Gastroesophageal sphincter (tissue), 4 donors: ENCODE results near the gene CATSPERZ. TPM values are rescaled to one million over a fixed set of nuclear protein-coding genes. Genes with fewer than 3 reads are reported as not detected.
"Not testable (repeated sequence)": the region's sequence is repeated elsewhere in the genome, so short reads cannot be mapped to it uniquely, and the experiment has no call there.

ENCODE experiments used
- ATAC-seq: fragments of 150-250 bp; one replicate; pipeline ENCODE4 v1.9.1; 2016; ENCODE audit warnings: mild to moderate bottlenecking, moderate library complexity
- H3K27ac ChIP-seq, 4 donors: fragments of 200-600 bp; sonication (generic) in 3 of 4; 1 replicate in 3 of 4; 2 replicates in 1 of 4; pipeline ENCODE4 v1.5.1; 2016 to 2019
- H3K27me3 ChIP-seq: fragments of 200-600 bp; sonication (generic); one replicate; pipeline ENCODE4 v1.5.1; 2019
- H3K36me3 ChIP-seq, 2 donors: fragments of 200-600 bp; sonication (generic); one replicate each; pipeline ENCODE4 v1.5.1; 2019; ENCODE audit warnings: control low read depth in 1 of 2
- H3K4me1 ChIP-seq, 3 donors: fragments of 200-600 bp; sonication (generic); 1 replicate in 2 of 3; 2 replicates in 1 of 3; pipeline ENCODE4 v1.5.1; 2016 to 2019; ENCODE audit warnings: control low read depth in 2 of 3
- H3K4me3 ChIP-seq, 2 donors: fragments of 200-600 bp; sonication (generic); one replicate each; pipeline ENCODE4 v1.5.1; 2019; ENCODE audit warnings: mild to moderate bottlenecking in 1 of 2, moderate library complexity in 1 of 2
- H3K9me3 ChIP-seq, 3 donors: fragments of 200-600 bp; sonication (generic); one replicate each; pipeline ENCODE4 v1.5.1; 2017 to 2019; ENCODE audit warnings: control low read depth in 2 of 3
- EP300 ChIP-seq: sonication (generic); formaldehyde crosslinking; IDR thresholded peaks from one replicate; pipeline ENCODE4 v1.6.1; 2017; ENCODE audit warnings: antibody characterized with exemption, mild to moderate bottlenecking
- POLR2A ChIP-seq, 2 donors: fragments of 450-650 bp; IDR thresholded peaks; one replicate each; pipeline ENCODE4 v1.6.1; 2017; ENCODE audit warnings: antibody characterized with exemption in 2 of 2, mild to moderate bottlenecking in 2 of 2, moderate library complexity in 1 of 2
- POLR2AphosphoS5 ChIP-seq: sonication (generic); formaldehyde crosslinking; IDR thresholded peaks from one replicate; pipeline ENCODE4 v1.6.1; 2017; ENCODE audit warnings: antibody characterized with exemption
- whole genome bisulfite sequencing, 2 donors: methylation state at CpG; one replicate each; pipeline ENCODE4 v1.1.5; 2018; ENCODE audit warnings: low coverage in 1 of 2; 5-methylcytosine and 5-hydroxymethylcytosine counted together
- total RNA-seq, 4 donors: library from RNA; depleted of rRNA; stranded (reverse); fragments of >200 nt; gene quantifications; one replicate each; pipeline ENCODE4 v1.1.0, GENCODE V29; 2016
- TF ChIP-seq, protein P1 (sequence below), 4 experiments: fragments of 200-600 bp in 2 of 4; fragments of 450-650 bp in 2 of 4; sonication (generic) in 1 of 4; IDR thresholded peaks; one replicate each; pipeline ENCODE4 v1.5.1; 2017 to 2019; ENCODE audit warnings: antibody characterized with exemption in 4 of 4, mild to moderate bottlenecking in 2 of 4, moderate library complexity in 2 of 4

The CATSPERZ gene
- total RNA-seq, 4 donors from 2014 or later: not detected

DNA sequence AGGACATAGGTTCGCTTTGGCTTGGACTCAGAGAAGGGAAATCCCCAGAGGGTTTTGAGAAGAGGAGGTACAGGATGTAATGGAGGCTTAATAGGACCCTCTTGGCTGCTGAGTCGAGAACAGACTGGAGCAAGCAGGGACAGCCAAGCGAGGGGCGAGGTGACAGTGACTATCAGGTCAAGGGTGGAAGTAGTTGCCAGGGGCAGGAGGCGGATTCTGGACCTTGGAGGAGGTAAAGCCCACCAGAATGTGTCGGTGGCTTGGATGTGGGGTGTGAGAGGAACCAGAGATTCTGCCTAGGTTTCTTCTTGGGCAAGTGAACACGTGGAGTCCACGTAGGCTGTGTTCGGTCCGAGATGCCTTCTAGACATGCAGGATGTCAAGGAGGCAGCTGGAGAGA is 12.8 kb downstream of the CATSPERZ start:
- Histone ChIP-seq H3K27me3 (no peaks in the 10 kb centered on the region), H3K4me1 (peaks cover 0 to 47% (median 7%) of the 10 kb centered on the region in 3 donors), H3K27ac (peak overlapping the region in 3 of 4 donors; percentile 66 to 73 (median 71)), H3K4me3 (no peak overlapping the region), H3K9me3 (no peaks in the 10 kb centered on the region), H3K36me3 (peaks cover 0 to 34% of the 10 kb centered on the region in 2 donors)
- TF ChIP-seq, protein P1, sequence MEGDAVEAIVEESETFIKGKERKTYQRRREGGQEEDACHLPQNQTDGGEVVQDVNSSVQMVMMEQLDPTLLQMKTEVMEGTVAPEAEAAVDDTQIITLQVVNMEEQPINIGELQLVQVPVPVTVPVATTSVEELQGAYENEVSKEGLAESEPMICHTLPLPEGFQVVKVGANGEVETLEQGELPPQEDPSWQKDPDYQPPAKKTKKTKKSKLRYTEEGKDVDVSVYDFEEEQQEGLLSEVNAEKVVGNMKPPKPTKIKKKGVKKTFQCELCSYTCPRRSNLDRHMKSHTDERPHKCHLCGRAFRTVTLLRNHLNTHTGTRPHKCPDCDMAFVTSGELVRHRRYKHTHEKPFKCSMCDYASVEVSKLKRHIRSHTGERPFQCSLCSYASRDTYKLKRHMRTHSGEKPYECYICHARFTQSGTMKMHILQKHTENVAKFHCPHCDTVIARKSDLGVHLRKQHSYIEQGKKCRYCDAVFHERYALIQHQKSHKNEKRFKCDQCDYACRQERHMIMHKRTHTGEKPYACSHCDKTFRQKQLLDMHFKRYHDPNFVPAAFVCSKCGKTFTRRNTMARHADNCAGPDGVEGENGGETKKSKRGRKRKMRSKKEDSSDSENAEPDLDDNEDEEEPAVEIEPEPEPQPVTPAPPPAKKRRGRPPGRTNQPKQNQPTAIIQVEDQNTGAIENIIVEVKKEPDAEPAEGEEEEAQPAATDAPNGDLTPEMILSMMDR (IDR thresholded peaks at IDR 0.05): no peak
- TF ChIP-seq POLR2A (IDR thresholded peaks at IDR 0.05): no peak
- TF ChIP-seq EP300: no peak
- TF ChIP-seq POLR2AphosphoS5: no peak
- WGBS, 2 donors: 83 to 91% methylated on average over 1 to 10 of the region's 10 CpGs
- ATAC-seq: no peak

DNA sequence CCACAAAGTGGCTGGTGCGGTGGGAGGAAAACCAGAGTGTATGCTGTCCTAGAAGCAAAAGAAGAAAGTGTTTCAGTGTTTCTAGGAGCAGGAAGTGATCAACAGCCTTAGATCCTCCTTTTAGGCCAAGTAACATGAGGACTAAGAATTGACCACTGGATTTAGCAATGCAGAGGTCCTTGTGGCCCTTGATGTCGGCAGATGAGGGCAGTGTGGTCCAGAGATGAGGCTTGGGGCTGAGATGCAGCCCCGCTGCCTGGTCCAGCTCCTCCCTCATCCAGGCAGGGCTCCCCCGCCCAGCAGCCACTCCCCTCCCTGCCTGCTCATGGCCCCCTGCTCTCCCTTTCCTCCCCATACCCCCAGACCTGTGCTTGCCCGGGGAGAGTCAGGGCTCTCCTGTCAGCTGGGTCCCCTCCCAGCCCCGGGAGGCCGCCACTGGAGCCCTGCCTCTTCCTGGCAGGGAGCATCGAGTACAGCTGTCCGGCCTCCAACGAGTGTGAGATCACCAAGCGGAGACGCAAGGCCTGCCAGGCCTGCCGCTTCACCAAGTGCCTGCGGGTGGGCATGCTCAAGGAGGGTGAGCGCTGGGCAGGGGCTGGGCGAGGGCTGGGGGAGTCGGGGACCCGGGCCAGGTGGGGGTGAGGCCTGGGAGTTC is 13.5 kb downstream of the CATSPERZ start:
- H3K36me3 ChIP-seq: peaks cover 0 to 31% of the 10 kb centered on the region in 2 donors
- WGBS, 2 donors: 67% methylated on average over 2 of the region's 18 CpGs; no CpG with 5 or more reads in 1 of the 2 donors
- no peaks in the 10 kb centered on the region for H3K27me3 ChIP-seq
- no peaks in the 10 kb centered on the region for H3K9me3 ChIP-seq
- TF ChIP-seq, protein P1 (IDR thresholded peaks at IDR 0.05): no peak
- TF ChIP-seq POLR2AphosphoS5 (no peak), POLR2A (IDR thresholded peaks at IDR 0.05) (no peak), EP300 (no peak)
- H3K4me1 ChIP-seq: peaks cover 0 to 47% (median 7%) of the 10 kb centered on the region in 3 donors
- H3K4me3 ChIP-seq: peak overlapping the region in 1 of 2 donors; percentile 16
- peak overlapping the region in 3 of 4 donors; percentile 66 to 73 (median 71) for H3K27ac ChIP-seq
- ATAC-seq: peak; percentile 24

DNA sequence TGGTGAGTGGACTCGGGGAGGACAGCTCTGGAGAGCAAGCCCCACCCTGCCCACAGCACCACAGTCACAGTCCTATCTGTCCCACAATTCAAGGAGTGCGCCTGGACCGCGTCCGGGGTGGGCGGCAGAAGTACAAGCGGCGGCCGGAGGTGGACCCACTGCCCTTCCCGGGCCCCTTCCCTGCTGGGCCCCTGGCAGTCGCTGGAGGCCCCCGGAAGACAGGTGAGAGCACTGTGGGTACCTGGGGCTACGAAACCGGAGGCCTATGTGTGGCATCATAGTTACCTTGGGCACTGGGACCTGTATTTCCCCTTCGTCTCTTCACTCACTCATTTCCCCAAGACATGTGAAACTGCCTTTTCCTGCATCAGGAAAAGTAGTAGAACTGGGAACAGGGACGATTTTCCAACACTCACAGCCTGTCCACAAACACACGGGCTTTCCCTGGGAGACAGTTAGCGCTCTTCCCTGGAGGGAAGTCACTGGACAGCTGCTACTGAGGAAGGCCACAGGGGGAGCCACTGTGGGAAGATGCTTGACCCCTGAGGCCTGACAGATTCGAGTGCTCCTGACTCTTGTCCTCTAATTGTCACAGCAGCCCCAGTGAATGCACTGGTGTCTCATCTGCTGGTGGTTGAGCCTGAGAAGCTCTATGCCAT is 14.1 kb downstream of the CATSPERZ start:
- Histone ChIP-seq H3K4me1 (peaks cover 0 to 53% (median 13%) of the 10 kb centered on the region in 3 donors), H3K36me3 (peaks cover 0 to 31% of the 10 kb centered on the region in 2 donors), H3K9me3 (no peaks in the 10 kb centered on the region), H3K4me3 (peak overlapping the region in 1 of 2 donors; percentile 16), H3K27ac (peak overlapping the region in 3 of 4 donors; percentile 66 to 73 (median 71)), H3K27me3 (no peaks in the 10 kb centered on the region)
- ATAC-seq: no peak
- no peak for TF ChIP-seq POLR2A (IDR thresholded peaks at IDR 0.05)
- TF ChIP-seq, protein P1 (IDR thresholded peaks at IDR 0.05): peak in 1 of 4 experiments; percentile 7
- WGBS, 2 donors: 70% methylated on average over 2 of the region's 19 CpGs; no CpG with 5 or more reads in 1 of the 2 donors

DNA sequence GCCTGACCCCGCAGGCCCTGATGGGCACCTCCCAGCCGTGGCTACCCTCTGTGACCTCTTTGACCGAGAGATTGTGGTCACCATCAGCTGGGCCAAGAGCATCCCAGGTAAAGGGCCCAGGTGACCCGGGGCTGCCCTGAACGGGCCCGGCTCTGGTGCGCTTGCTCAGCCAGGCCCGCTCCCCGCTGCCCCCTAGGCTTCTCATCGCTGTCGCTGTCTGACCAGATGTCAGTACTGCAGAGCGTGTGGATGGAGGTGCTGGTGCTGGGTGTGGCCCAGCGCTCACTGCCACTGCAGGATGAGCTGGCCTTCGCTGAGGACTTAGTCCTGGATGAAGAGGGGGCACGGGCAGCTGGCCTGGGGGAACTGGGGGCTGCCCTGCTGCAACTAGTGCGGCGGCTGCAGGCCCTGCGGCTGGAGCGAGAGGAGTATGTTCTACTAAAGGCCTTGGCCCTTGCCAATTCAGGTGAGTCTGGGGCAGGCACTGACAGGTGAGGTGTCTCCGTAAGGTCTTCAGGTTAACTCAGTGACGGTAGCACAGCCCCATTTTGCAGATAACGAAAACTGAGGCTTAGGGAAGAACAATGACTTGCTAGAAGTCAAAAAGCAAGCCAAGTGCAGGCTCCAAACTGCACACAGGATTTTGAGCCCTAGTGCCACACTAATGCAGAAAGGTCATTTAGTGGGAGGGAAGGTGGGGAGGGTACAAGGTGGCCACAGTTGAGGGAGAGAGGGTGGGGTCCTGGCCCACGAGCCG is 14.8 kb downstream of the CATSPERZ start:
- H3K4me1 ChIP-seq: peaks cover 0 to 59% (median 14%) of the 10 kb centered on the region in 3 donors
- whole genome bisulfite sequencing, 2 donors: 67 to 100% methylated on average over 1 to 7 of the region's 24 CpGs
- TF ChIP-seq POLR2A (IDR thresholded peaks at IDR 0.05) (no peak), POLR2AphosphoS5 (no peak), EP300 (no peak)
- TF ChIP-seq, protein P1 (IDR thresholded peaks at IDR 0.05): no peak

DNA sequence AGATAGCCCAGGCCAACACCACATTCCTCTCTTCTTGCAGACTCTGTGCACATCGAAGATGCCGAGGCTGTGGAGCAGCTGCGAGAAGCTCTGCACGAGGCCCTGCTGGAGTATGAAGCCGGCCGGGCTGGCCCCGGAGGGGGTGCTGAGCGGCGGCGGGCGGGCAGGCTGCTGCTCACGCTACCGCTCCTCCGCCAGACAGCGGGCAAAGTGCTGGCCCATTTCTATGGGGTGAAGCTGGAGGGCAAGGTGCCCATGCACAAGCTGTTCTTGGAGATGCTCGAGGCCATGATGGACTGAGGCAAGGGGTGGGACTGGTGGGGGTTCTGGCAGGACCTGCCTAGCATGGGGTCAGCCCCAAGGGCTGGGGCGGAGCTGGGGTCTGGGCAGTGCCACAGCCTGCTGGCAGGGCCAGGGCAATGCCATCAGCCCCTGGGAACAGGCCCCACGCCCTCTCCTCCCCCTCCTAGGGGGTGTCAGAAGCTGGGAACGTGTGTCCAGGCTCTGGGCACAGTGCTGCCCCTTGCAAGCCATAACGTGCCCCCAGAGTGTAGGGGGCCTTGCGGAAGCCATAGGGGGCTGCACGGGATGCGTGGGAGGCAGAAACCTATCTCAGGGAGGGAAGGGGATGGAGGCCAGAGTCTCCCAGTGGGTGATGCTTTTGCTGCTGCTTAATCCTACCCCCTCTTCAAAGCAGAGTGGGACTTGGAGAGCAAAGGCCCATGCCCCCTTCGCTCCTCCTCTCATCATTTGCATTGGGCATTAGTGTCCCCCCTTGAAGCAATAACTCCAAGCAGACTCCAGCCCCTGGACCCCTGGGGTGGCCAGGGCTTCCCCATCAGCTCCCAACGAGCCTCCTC is 15.7 kb downstream of the CATSPERZ start:
- 73% methylated on average over 4 of the region's 25 CpGs; no CpG with 5 or more reads in 1 of the 2 donors for WGBS, 2 donors
- Histone ChIP-seq H3K4me1 (peaks cover 0 to 59% (median 14%) of the 10 kb centered on the region in 3 donors), H3K4me3 (peak overlapping the region in 1 of 2 donors; percentile 89), H3K36me3 (peaks cover 0 to 43% of the 10 kb centered on the region in 2 donors), H3K27ac (peak overlapping the region in 3 of 4 donors; percentile 95 to 97 (median 96))
- ATAC-seq, H3K9me3 ChIP-seq, H3K27me3 ChIP-seq: not testable (repeated sequence)

More for the DNA sequence above, 14.8 kb downstream of the CATSPERZ start:
- ATAC-seq: no peak
- no peaks in the 10 kb centered on the region for H3K9me3 ChIP-seq
- H3K36me3 ChIP-seq: peaks cover 0 to 34% of the 10 kb centered on the region in 2 donors
- peak overlapping the region in 3 of 4 donors; percentile 66 to 73 (median 71) for H3K27ac ChIP-seq
- no peaks in the 10 kb centered on the region for H3K27me3 ChIP-seq
- H3K4me3 ChIP-seq: no peak overlapping the region
